ENCODE measurements around the gene INPPL1.

INPPL1 gene

GRCh38 chr11:72220696-72221363 lies 3.7 kb upstream of the INPPL1 start:
- DNase-seq, result no peak

- DNase-seq, result no peak
Observed at GRCh38 chr11:72221386-72222075, 3.0 kb upstream of the INPPL1 start.

GRCh38 chr11:72222106-72222891 lies 2.3 kb upstream of the INPPL1 start:
- no peak for DNase-seq

- DNase-seq, result peak; percentile 93
Observed at GRCh38 chr11:72222907-72223614, 1.5 kb upstream of the INPPL1 start.

GRCh38 chr11:72223615-72224563 lies 678 bp upstream of the INPPL1 start:
- peak; percentile 32 for DNase-seq

GRCh38 chr11:72225411-72225951 lies 914 bp downstream of the INPPL1 start:
- no peak for DNase-seq

- DNase-seq, result peak; percentile 43
Observed at GRCh38 chr11:72226701-72227100, 2.1 kb downstream of the INPPL1 start.

GRCh38 chr11:72227316-72228228 lies 3.0 kb downstream of the INPPL1 start:
- DNase-seq, result peak; percentile 98

- no peak for DNase-seq
Observed at GRCh38 chr11:72228229-72228843, 3.8 kb downstream of the INPPL1 start.

- no peak for DNase-seq
Observed at GRCh38 chr11:72228844-72229231, 4.3 kb downstream of the INPPL1 start.

- no peak for DNase-seq
Observed at GRCh38 chr11:72229336-72229924, 4.9 kb downstream of the INPPL1 start.

GRCh38 chr11:72229925-72230763 lies 5.6 kb downstream of the INPPL1 start:
- DNase-seq, result no peak

GRCh38 chr11:72230764-72231365 lies 6.3 kb downstream of the INPPL1 start:
- DNase-seq, result no peak

GRCh38 chr11:72231396-72232259 lies 7.1 kb downstream of the INPPL1 start:
- no peak for DNase-seq

GRCh38 chr11:72232260-72233055 lies 7.9 kb downstream of the INPPL1 start:
- DNase-seq, result no peak

- no peak for DNase-seq
Observed at GRCh38 chr11:72233056-72233772, 8.6 kb downstream of the INPPL1 start.
